Uterus (tissue), 4 donors: ENCODE results near the gene FOXP4. TPM values are rescaled to one million over a fixed set of nuclear protein-coding genes. Genes with fewer than 3 reads are reported as not detected.

ENCODE experiments used
- DNase-seq, 2 donors: peaks; one replicate each; pipeline ENCODE4 v3.0.0-alpha.2; 2019 to 2020
- H3K27ac ChIP-seq, 2 donors: fragments of 200-600 bp; sonication (generic); 1 replicate in 1 of 2; 2 replicates in 1 of 2; pipeline ENCODE4 v1.5.1; 2016 to 2018
- H3K27me3 ChIP-seq, 2 donors: fragments of 200-600 bp; sonication (generic); one replicate each; pipeline ENCODE4 v1.5.1; 2018 to 2019; ENCODE audit warnings: control low read depth in 1 of 2
- H3K36me3 ChIP-seq, 2 donors: fragments of 200-600 bp; sonication (generic); one replicate each; pipeline ENCODE4 v1.5.1; 2019; ENCODE audit warnings: control low read depth in 1 of 2
- H3K4me1 ChIP-seq, 2 donors: fragments of 200-600 bp; sonication (generic); one replicate each; pipeline ENCODE4 v1.5.1; 2018 to 2019; ENCODE audit warnings: control low read depth in 1 of 2
- H3K4me3 ChIP-seq, 2 donors: fragments of 200-600 bp; sonication (generic); 1 replicate in 1 of 2; 2 replicates in 1 of 2; pipeline ENCODE4 v1.5.1; 2018 to 2019; ENCODE audit warnings: mild to moderate bottlenecking in 1 of 2
- H3K9me3 ChIP-seq, 2 donors: fragments of 200-600 bp; sonication (generic); one replicate each; pipeline ENCODE4 v1.5.1; 2019; ENCODE audit warnings: control low read depth in 1 of 2
- POLR2A ChIP-seq, 2 donors: fragments of 450-650 bp; IDR thresholded peaks; one replicate each; pipeline ENCODE4 v1.6.1; 2016; ENCODE audit warnings: antibody characterized with exemption in 2 of 2, mild to moderate bottlenecking in 1 of 2, moderate library complexity in 1 of 2
- intact Hi-C: fragments of 100-400 bp; cut with DNase I; formaldehyde crosslinking; loops from one replicate; pipeline ENCODE4 v1.15.1; 2023; ENCODE audit warnings: low total_unique reads
- microRNA-seq: library from miRNA; unstranded; fragments of <30 nt; microRNA quantifications from one replicate; pipeline ENCODE4, GENCODE V29; 2016; ENCODE audit warnings: borderline microRNAs expressed, borderline replicate concordance
- small RNA-seq: library from RNA; depleted of rRNA; stranded (forward); fragments of <200 nt; gene quantifications from one replicate; pipeline ENCODE3, GENCODE V24; 2016
- total RNA-seq, 4 donors: library from RNA; depleted of rRNA in 3 of 4; stranded (reverse); fragments of >200 nt in 3 of 4; gene quantifications; one replicate each; pipeline versions ENCODE4 v1.1.0 to v1.2.4, GENCODE V29; 2014 to 2023
- TF ChIP-seq, protein P1 (sequence below), 4 experiments: fragments of 200-600 bp in 2 of 4; fragments of 450-650 bp in 2 of 4; sonication (generic) in 2 of 4; IDR thresholded peaks; one replicate each; pipeline ENCODE4 v1.5.1; 2016 to 2019; ENCODE audit warnings: antibody characterized with exemption in 4 of 4, mild to moderate bottlenecking in 2 of 4, moderate library complexity in 1 of 4
- donor health status: DM: yes; HTN: yes; CAD: no.

FOXP4 gene
- total RNA-seq, 4 donors from 2014 or later = 3.8 to 50.1 (median 9.4) TPM

DNA sequence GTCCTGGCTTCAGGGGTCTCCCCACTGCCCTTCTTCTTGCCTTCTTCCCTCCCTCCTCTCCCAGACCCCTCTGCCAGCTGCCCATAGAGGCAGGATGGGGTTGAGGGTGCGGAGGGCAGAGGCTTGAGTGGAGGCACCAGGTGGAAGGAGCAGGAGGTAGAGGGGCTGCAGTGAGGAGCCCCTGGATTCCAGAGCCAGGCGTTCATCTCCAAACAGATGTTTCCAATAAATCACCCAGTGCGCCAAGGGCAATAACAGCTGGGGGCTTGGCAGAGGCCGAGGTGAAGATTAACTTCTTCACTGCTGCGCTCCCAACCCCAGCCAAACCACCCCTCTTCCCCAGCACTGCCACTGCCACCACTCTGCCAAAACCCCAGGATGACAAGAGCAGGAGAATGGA is 102.7 kb downstream of the FOXP4 start:
- H3K36me3 ChIP-seq = no peaks in the 10 kb centered on the region
- no peak overlapping the region for H3K27ac ChIP-seq
- H3K4me1 ChIP-seq = no peaks in the 10 kb centered on the region
- no peak overlapping the region for H3K4me3 ChIP-seq
- DNase-seq = no peak
- H3K27me3 ChIP-seq = no peaks in the 10 kb centered on the region
- no peak for TF ChIP-seq POLR2A (IDR thresholded peaks at IDR 0.05)
- TF ChIP-seq, protein P1, sequence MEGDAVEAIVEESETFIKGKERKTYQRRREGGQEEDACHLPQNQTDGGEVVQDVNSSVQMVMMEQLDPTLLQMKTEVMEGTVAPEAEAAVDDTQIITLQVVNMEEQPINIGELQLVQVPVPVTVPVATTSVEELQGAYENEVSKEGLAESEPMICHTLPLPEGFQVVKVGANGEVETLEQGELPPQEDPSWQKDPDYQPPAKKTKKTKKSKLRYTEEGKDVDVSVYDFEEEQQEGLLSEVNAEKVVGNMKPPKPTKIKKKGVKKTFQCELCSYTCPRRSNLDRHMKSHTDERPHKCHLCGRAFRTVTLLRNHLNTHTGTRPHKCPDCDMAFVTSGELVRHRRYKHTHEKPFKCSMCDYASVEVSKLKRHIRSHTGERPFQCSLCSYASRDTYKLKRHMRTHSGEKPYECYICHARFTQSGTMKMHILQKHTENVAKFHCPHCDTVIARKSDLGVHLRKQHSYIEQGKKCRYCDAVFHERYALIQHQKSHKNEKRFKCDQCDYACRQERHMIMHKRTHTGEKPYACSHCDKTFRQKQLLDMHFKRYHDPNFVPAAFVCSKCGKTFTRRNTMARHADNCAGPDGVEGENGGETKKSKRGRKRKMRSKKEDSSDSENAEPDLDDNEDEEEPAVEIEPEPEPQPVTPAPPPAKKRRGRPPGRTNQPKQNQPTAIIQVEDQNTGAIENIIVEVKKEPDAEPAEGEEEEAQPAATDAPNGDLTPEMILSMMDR (IDR thresholded peaks at IDR 0.05) = no peak
- no peaks in the 10 kb centered on the region for H3K9me3 ChIP-seq
- intact Hi-C loops = no loop called here

- no peaks in the 10 kb centered on the region for H3K27me3 ChIP-seq
- H3K4me1 ChIP-seq = no peaks in the 10 kb centered on the region
- intact Hi-C loops = no loop called here
- TF ChIP-seq POLR2A (IDR thresholded peaks at IDR 0.05) = no peak
- TF ChIP-seq, protein P1 (IDR thresholded peaks at IDR 0.05) = no peak
- H3K4me3 ChIP-seq = no peak overlapping the region
- H3K9me3 ChIP-seq = no peaks in the 10 kb centered on the region
- H3K36me3 ChIP-seq = no peaks in the 10 kb centered on the region
- DNase-seq = no peak
- H3K27ac ChIP-seq = no peak overlapping the region
Measured at GRCh38 chr6:41649596-41649995, 103.4 kb downstream of the FOXP4 start.

DNA sequence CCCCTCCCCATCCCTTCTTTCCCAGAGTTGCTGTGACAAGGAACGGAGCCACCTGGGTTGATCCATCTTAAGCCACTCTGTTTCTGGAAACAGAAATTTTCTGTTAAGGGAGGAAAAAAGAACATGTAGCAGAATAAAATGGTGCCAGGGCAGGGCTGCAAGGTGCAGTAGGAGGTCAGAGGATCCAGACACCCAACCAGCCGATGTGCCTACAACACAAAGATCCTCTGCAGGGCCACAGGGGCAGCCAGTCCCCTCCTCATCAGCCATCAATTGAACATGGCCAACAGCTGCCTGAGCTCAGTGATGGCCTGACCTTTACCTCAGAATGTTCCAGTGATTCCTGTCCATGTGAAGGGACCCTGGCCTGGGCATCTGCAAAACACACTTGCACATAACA is 103.9 kb downstream of the FOXP4 start:
- no peak for DNase-seq
- intact Hi-C loops = no loop called here

GRCh38 chr6:41651246-41651961 is 105.2 kb downstream of the FOXP4 start:
- no peaks in the 10 kb centered on the region for H3K27me3 ChIP-seq
- H3K36me3 ChIP-seq = no peaks in the 10 kb centered on the region
- no peak for DNase-seq
- H3K9me3 ChIP-seq = no peaks in the 10 kb centered on the region
- TF ChIP-seq, protein P1 (IDR thresholded peaks at IDR 0.05) = no peak
- TF ChIP-seq POLR2A (IDR thresholded peaks at IDR 0.05) = no peak
- intact Hi-C loops = no loop called here
- no peak overlapping the region for H3K4me3 ChIP-seq
- no peak overlapping the region for H3K27ac ChIP-seq
- H3K4me1 ChIP-seq = no peaks in the 10 kb centered on the region

More for the DNA sequence above, 103.9 kb downstream of the FOXP4 start:
- Histone ChIP-seq H3K4me1 (no peaks in the 10 kb centered on the region), H3K9me3 (no peaks in the 10 kb centered on the region), H3K27ac (no peak overlapping the region), H3K36me3 (no peaks in the 10 kb centered on the region), H3K4me3 (no peak overlapping the region), H3K27me3 (no peaks in the 10 kb centered on the region)
- TF ChIP-seq, protein P1 (IDR thresholded peaks at IDR 0.05) = no peak
- TF ChIP-seq POLR2A (IDR thresholded peaks at IDR 0.05) = no peak

Small RNA genes within 50 kb of the gene (microRNA-seq; reads per million reads assigned to microRNA genes)
- gene MIR4641 = not detected

Small RNA genes within 50 kb of the gene (small RNA-seq; reads per million reads assigned to genes)
- not detected for gene MIR4641

Other genes starting within 250 kb of the FOXP4 start
- gene NCR2, start 210.8 kb upstream of the FOXP4 start, total RNA-seq = not detected
- gene MDFI, start 92.1 kb downstream of the FOXP4 start, total RNA-seq = 10 to 100 TPM; 14.4 to 80.0 (median 23.4) TPM
- gene TFEB, start 189.2 kb downstream of the FOXP4 start, total RNA-seq = 10 to 100 TPM in 3 of 4 donors, 1 to 10 TPM in 1; 8.8 to 31.7 (median 17.0) TPM
- gene PGC, start 201.0 kb downstream of the FOXP4 start, total RNA-seq = 1 to 10 TPM in 1 of 4 donors, under 1 TPM in 1, not detected in 2; 0.91 to 2.1 TPM
- 1 to 10 TPM in 3 of 4 donors, under 1 TPM in 1; 0.26 to 8.9 (median 2.2) TPM for gene FRS3, start 233.5 kb downstream of the FOXP4 start, total RNA-seq
- gene PRICKLE4, start 234.4 kb downstream of the FOXP4 start, total RNA-seq = 10 to 100 TPM; 10.4 to 17.9 (median 14.3) TPM
- 100 to 1,000 TPM in 2 of 4 donors, 10 to 100 TPM in 2; 53.1 to 164 (median 96.0) TPM for gene TOMM6, start 241.3 kb downstream of the FOXP4 start, total RNA-seq